PC-3 (cell line): Measurements from ENCODE around the gene SLC25A21. TPM values are rescaled to one million over a fixed set of nuclear protein-coding genes. Genes with fewer than 3 reads are reported as not detected.

Experiments used
- ATAC-seq: fragments of 200-7000 bp; cut with Tn5 transposase; 2 replicates; pipeline ENCODE4 v1.9.1; 2020; ENCODE audit warnings: mild to moderate bottlenecking, moderate library complexity
- BruUV-seq: library from RNA; stranded (reverse); fragments of 400-500 nt; replicated peaks from 2 replicates; lab custom pipeline; 2021; lab: Mats Ljungman, UMichigan
- CTCF ChIA-PET: fragments of 300-600 bp; sonication (Branson Sonifier 250); formaldehyde crosslinking; loops from one replicate; lab custom pipeline; 2022; ENCODE audit warnings: antibody characterized with exemption; lab: Charles Lee
- POLR2A ChIA-PET: fragments of 300-600 bp; sonication (Branson Sonifier 250); formaldehyde crosslinking; loops from one replicate; lab custom pipeline; 2022; ENCODE audit warnings: antibody characterized with exemption; ENCODE audit not compliant: unreplicated experiment; lab: Charles Lee
- DNase-seq: peaks from one replicate; pipeline ENCODE4 v3.0.0-alpha.2; 2015
- H2AFZ ChIP-seq: fragments of 300-600 bp; sonication (generic); 2 replicates; pipeline ENCODE4 v1.6.0; 2016; ENCODE audit warnings: antibody characterized with exemption, low read length
- H3F3A ChIP-seq: fragments of 300-600 bp; sonication (generic); one replicate; pipeline ENCODE4 v1.6.0; 2017; ENCODE audit warnings: antibody characterized with exemption, low read length, control low read depth, mild to moderate bottlenecking; ENCODE audit not compliant: unreplicated experiment
- H3K27ac ChIP-seq: fragments of 300-600 bp; sonication (generic); 2 replicates; pipeline ENCODE4 v1.5.1; 2016; ENCODE audit warnings: mild to moderate bottlenecking, low read length
- H3K27me3 ChIP-seq: fragments of 300-600 bp; sonication (generic); 2 replicates; pipeline ENCODE4 v1.6.1; 2016; ENCODE audit warnings: low read length, mixed read lengths
- H3K36me3 ChIP-seq: fragments of 300-600 bp; sonication (generic); 2 replicates; pipeline ENCODE4 v1.6.1; 2016; ENCODE audit warnings: low read depth, mixed run types, low read length, mixed read lengths
- H3K4me1 ChIP-seq: fragments of 300-600 bp; sonication (generic); 2 replicates; pipeline ENCODE4 v1.5.1; 2016; ENCODE audit warnings: low read length; ENCODE audit not compliant: insufficient read depth
- H3K4me2 ChIP-seq: fragments of 300-600 bp; sonication (generic); 2 replicates; pipeline ENCODE4 v1.6.0; 2016; ENCODE audit warnings: low read length
- H3K4me3 ChIP-seq: fragments of 300-600 bp; sonication (generic); 2 replicates; pipeline ENCODE4 v1.5.1; 2016; ENCODE audit warnings: mild to moderate bottlenecking, low read length, mixed read lengths
- H3K79me2 ChIP-seq: fragments of 300-600 bp; sonication (generic); 2 replicates; pipeline ENCODE4 v1.6.1; 2017; ENCODE audit warnings: low read length, mixed read lengths
- H3K9ac ChIP-seq: fragments of 300-600 bp; sonication (generic); 2 replicates; pipeline ENCODE4 v1.6.0; 2016; ENCODE audit warnings: mild to moderate bottlenecking, low read length
- H3K9me2 ChIP-seq: fragments of 300-600 bp; sonication (generic); replicated peaks from 2 replicates; pipeline ENCODE4 v1.6.1; 2016; ENCODE audit warnings: mixed run types, low read length, mixed read lengths
- H3K9me3 ChIP-seq: fragments of 300-600 bp; sonication (generic); 2 replicates; pipeline ENCODE4 v1.6.1; 2016; ENCODE audit warnings: low read length, mixed read lengths
- H4K20me1 ChIP-seq: fragments of 300-600 bp; sonication (generic); 2 replicates; pipeline ENCODE4 v1.6.1; 2016; ENCODE audit warnings: low read length, mixed read lengths
- EZH2 ChIP-seq: fragments of 300-600 bp; sonication (generic); IDR thresholded peaks from one replicate; pipeline ENCODE4 v1.6.1; 2017; ENCODE audit warnings: antibody characterized with exemption, mild to moderate bottlenecking, low read length; ENCODE audit not compliant: unreplicated experiment
- EZH2phosphoT487 ChIP-seq: fragments of 300-600 bp; sonication (generic); IDR thresholded peaks from 2 replicates; pipeline ENCODE4 v1.6.1; 2018; ENCODE audit warnings: mild to moderate bottlenecking, antibody characterized with exemption, low read length, borderline replicate concordance
- intact Hi-C: fragments of 100-400 bp; cut with micrococcal nuclease; formaldehyde crosslinking; loops from 2 replicates; pipeline ENCODE4 v1.9.0; 2023
- total RNA-seq: library from RNA; depleted of rRNA; stranded (reverse); fragments of >200 nt; gene quantifications from 2 replicates; pipeline ENCODE4 v1.2.3, GENCODE V29; 2014
- TF ChIP-seq, protein P1 (sequence below): fragments of 300-600 bp; sonication (generic); conservative IDR thresholded peaks from 2 replicates; pipeline ENCODE4 v1.5.1; 2017; ENCODE audit warnings: antibody characterized with exemption, low read depth, mild to moderate bottlenecking, low read length

SLC25A21 gene
- total RNA-seq, 1 experiment from 2014 or later: 0.87 TPM

DNA sequence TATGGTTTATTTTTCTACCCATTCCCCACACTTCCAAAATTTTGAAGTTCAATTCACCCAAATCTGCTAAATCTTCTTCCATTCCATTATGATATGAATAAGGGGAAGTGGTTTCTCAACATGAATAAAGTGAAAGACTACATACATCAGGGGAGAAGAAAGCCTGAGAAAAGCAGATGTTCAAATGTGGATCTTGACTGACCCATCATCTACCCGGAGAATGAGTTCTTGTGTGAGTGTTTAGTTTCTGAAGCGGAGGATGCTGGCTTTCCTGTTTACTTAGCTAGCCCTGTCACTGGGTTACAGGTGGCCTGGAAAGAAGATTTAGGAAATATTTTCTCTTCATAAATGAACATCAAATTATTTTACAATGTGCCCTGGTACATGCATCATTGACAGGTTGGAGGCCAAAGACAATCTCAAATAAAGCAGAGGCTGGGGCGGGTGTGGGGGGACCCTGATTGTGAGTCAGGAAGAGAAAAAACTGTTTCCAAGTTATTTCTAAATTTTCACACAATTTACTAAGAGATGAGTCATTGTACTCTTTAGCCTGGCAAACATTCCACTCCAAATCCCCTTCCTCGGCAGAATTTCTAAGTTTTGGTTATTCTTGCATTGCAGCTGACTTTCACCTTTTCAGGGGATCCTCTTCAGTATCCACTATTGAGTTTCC lies 135.6 kb downstream of the SLC25A21 start:
- Histone ChIP-seq H3K9ac (no peak overlapping the region), H4K20me1 (no peaks in the 10 kb centered on the region), H3K4me1 (peaks cover 30% of the 10 kb centered on the region), H3K27ac (peak overlapping the region; percentile 27), H3K79me2 (no peaks in the 10 kb centered on the region), H3K9me3 (no peaks in the 10 kb centered on the region), H3K9me2 (no peaks in the 10 kb centered on the region), H3K4me3 (no peak overlapping the region), H3K36me3 (no peaks in the 10 kb centered on the region), H3K27me3 (no peaks in the 10 kb centered on the region), H2AFZ (no peak overlapping the region), H3F3A (no peaks in the 10 kb centered on the region), H3K4me2 (peak overlapping the region; percentile 53)
- no TSS peak for BruUV-seq
- ChIA-PET CTCF (interaction anchor here (0.5 kb wide), 1 partner anchor 431 kb away, joined by 7 read pairs; no protein-coding TSS in a partner anchor), POLR2A (interaction anchor here (0.6 kb wide), 1 partner anchor 123 kb away, joined by 5 read pairs; no protein-coding TSS in a partner anchor)
- peak; percentile 83 for ATAC-seq
- TF ChIP-seq, protein P1, sequence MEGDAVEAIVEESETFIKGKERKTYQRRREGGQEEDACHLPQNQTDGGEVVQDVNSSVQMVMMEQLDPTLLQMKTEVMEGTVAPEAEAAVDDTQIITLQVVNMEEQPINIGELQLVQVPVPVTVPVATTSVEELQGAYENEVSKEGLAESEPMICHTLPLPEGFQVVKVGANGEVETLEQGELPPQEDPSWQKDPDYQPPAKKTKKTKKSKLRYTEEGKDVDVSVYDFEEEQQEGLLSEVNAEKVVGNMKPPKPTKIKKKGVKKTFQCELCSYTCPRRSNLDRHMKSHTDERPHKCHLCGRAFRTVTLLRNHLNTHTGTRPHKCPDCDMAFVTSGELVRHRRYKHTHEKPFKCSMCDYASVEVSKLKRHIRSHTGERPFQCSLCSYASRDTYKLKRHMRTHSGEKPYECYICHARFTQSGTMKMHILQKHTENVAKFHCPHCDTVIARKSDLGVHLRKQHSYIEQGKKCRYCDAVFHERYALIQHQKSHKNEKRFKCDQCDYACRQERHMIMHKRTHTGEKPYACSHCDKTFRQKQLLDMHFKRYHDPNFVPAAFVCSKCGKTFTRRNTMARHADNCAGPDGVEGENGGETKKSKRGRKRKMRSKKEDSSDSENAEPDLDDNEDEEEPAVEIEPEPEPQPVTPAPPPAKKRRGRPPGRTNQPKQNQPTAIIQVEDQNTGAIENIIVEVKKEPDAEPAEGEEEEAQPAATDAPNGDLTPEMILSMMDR: no peak
- TF ChIP-seq EZH2phosphoT487 (no peak), EZH2 (no peak)
- intact Hi-C loops: loop anchor here (1.0 to 5.0 kb wide), 4 partner anchors 45 to 94 kb away; no protein-coding TSS in a partner anchor
- DNase-seq: peak; percentile 60

DNA sequence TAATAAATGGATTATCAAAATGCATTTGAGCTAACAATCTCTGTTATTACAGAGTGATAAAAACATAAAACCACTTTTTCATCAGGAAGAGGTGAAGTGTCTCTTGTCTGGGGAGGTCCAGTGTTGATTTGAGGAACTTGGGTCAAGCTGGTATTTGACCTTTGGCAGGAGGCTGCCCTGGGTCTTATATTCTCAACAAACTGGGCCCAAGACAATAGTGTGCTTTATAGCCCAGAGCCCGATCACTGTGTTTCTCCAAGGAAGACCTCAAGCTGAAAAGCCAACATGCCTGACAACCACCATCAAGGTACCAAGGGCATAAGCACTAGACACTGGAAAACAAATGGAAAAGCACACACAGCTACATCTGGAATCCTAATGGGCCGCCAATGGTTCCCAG lies 137.0 kb downstream of the SLC25A21 start:
- no peak overlapping the region for H3K27ac ChIP-seq
- ATAC-seq: no peak
- intact Hi-C loops: loop anchor here (5.0 kb wide), 1 partner anchor 47 kb away; no protein-coding TSS in a partner anchor

More for the DNA sequence above, 137.0 kb downstream of the SLC25A21 start:
- H3F3A ChIP-seq: no peaks in the 10 kb centered on the region
- H3K9me2 ChIP-seq: no peaks in the 10 kb centered on the region
- no peak overlapping the region for H3K9ac ChIP-seq
- no peak overlapping the region for H2AFZ ChIP-seq
- H3K4me3 ChIP-seq: no peak overlapping the region
- no TSS peak for BruUV-seq
- no peaks in the 10 kb centered on the region for H3K9me3 ChIP-seq
- ChIA-PET CTCF (interaction anchor here (1.0 kb wide), 1 partner anchor 82 kb away, joined by 5 read pairs; no protein-coding TSS in a partner anchor), POLR2A (no interaction called here)
- TF ChIP-seq, protein P1: no peak
- TF ChIP-seq EZH2phosphoT487 (no peak), EZH2 (no peak)
- no peak overlapping the region for H3K4me2 ChIP-seq
- H3K79me2 ChIP-seq: no peaks in the 10 kb centered on the region
- DNase-seq: no peak
- peaks cover 30% of the 10 kb centered on the region for H3K4me1 ChIP-seq
- H3K36me3 ChIP-seq: no peaks in the 10 kb centered on the region
- H4K20me1 ChIP-seq: no peaks in the 10 kb centered on the region
- H3K27me3 ChIP-seq: no peaks in the 10 kb centered on the region
